ENCODE results near the gene SELENOO. TPM values are rescaled to one million over a fixed set of nuclear protein-coding genes. Genes with fewer than 3 reads are reported as not detected.

The SELENOO gene
- total and polyA plus RNA-seq, 2 of the 13 experiments (the other 11 are each of a cell fraction or from before 2014, with no cell fraction given): 14.4 to 19.0 TPM

DNA sequence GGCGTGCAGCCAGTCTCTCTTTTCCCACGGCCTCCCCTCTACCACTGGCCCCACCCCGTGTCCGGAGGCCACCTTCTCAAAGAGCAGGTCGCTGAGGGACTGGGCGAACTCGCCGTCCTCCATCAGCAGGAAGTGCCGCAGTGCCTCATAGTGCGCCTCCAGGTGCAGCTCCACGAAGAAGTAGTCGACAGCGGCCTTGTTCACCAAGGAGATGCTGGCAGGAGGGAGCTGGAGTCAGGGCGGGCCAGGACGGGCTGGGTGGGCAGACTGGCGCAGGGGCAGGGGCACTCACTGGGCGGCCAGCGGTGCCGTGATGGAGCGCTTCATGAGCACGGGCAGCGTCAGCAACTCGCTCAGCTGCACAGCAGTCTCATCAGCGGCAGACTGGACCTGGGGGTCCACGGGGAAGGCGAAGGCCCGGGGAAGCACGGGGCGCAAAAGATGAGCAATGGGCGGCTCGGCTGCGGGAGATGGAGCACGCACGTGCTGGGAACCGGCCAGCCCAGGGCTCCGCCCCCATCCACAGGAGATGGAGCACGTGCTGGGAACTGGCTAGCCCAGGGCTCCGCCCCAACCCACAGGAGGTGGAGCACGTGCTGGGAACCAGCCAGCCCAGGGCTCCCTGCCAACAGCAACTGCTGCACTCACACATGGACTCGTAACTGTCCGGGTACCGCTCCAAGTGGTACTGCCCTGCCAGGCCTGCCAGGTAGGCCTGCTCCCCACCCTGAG lies 18.4 kb downstream of the SELENOO start:
- in situ Hi-C loops (cut with HindIII; ENCODE audit: extremely low pct_ligation_motif_present, low pct_unique_long_range_greater_than_20kb): no loop called here
- Histone ChIP-seq H3K79me2 (ENCODE audit: insufficient read depth, low read length) (peaks cover 4% of the 10 kb centered on the region), H3K9ac (ENCODE audit: insufficient read depth, low read depth, low read length) (no peak overlapping the region), H4K20me1 (ENCODE audit: insufficient read depth, low read length) (peaks cover 5% of the 10 kb centered on the region; the same call in 1 of the 2 replicates), H2AFZ (ENCODE audit: low read length) (no peak overlapping the region), H3K4me1 (ENCODE audit: insufficient read depth, low read length) (no peaks in the 10 kb centered on the region), H3K9me3 (ENCODE audit: low read length) (no peaks in the 10 kb centered on the region), H3K36me3 (replicated peaks in 1 of 2; ENCODE audit: control insufficient read depth in 1 of 2, insufficient read depth in 2 of 2, low read length in 2 of 2) (peaks cover 24 to 73% of the 10 kb centered on the region in 2 experiments; a peak in 4 of 5 replicates), H3K27me3 (ENCODE audit: control insufficient read depth in 1 of 2, insufficient read depth in 2 of 2, low read length in 2 of 2) (no peaks in the 10 kb centered on the region), H3K4me2 (ENCODE audit: low read depth, low read length) (no peak overlapping the region), H3K4me3 (replicated peaks in 1 of 3; ENCODE audit: insufficient read depth in 1 of 3, low read depth in 2 of 3, low read length in 3 of 3) (no peak overlapping the region), H3K27ac (ENCODE audit: extremely low read length, insufficient read depth, low read length) (no peak overlapping the region)
- ChIA-PET CTCF (ENCODE audit: low intra/inter-chr PET ratio, low total read pairs) (no interaction called here), POLR2A (interaction anchor here (1.3 kb wide), 1 partner anchor 31 kb away, joined by 3 read pairs; the partner anchor contains the start of gene HDAC10)
- no TSS peak for BruUV-seq (replicated peaks)
- DNase-seq (ENCODE audit: low spot score) (peak; percentile 32), ATAC-seq (peak; percentile 19), FAIRE-seq (no peak)
- intact Hi-C loops (cut with micrococcal nuclease; ENCODE audit: unreplicated experiment): no loop called here
- WGBS (ENCODE audit: low lambda C conversion rate): 91% methylated on average over 29 of the region's 42 CpGs
- TF ChIP-seq NR2F1 (CRISPR knock-in tag; IDR thresholded peaks at IDR 0.05): no peak
- TF ChIP-seq, protein P1, sequence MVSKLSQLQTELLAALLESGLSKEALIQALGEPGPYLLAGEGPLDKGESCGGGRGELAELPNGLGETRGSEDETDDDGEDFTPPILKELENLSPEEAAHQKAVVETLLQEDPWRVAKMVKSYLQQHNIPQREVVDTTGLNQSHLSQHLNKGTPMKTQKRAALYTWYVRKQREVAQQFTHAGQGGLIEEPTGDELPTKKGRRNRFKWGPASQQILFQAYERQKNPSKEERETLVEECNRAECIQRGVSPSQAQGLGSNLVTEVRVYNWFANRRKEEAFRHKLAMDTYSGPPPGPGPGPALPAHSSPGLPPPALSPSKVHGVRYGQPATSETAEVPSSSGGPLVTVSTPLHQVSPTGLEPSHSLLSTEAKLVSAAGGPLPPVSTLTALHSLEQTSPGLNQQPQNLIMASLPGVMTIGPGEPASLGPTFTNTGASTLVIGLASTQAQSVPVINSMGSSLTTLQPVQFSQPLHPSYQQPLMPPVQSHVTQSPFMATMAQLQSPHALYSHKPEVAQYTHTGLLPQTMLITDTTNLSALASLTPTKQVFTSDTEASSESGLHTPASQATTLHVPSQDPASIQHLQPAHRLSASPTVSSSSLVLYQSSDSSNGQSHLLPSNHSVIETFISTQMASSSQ (IDR thresholded peaks at IDR 0.05; ENCODE audit: low read depth): no peak
- TF ChIP-seq, protein P1 (CRISPR knock-in tag; IDR thresholded peaks at IDR 0.05; ENCODE audit: borderline replicate concordance): 0 out of 2 replicates have a peak, but pooled peaks have one; percentile 15
- no peak for TF ChIP-seq ZNF333 (CRISPR knock-in tag; IDR thresholded peaks at IDR 0.05; ENCODE audit: borderline replicate concordance)
- TF ChIP-seq, protein P2, sequence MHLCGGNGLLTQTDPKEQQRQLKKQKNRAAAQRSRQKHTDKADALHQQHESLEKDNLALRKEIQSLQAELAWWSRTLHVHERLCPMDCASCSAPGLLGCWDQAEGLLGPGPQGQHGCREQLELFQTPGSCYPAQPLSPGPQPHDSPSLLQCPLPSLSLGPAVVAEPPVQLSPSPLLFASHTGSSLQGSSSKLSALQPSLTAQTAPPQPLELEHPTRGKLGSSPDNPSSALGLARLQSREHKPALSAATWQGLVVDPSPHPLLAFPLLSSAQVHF (CRISPR knock-in tag; IDR thresholded peaks at IDR 0.05): no peak
- TF ChIP-seq, protein P3, sequence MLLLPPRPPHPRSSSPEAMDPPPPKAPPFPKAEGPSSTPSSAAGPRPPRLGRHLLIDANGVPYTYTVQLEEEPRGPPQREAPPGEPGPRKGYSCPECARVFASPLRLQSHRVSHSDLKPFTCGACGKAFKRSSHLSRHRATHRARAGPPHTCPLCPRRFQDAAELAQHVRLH (CRISPR knock-in tag; IDR thresholded peaks at IDR 0.05; ENCODE audit: borderline replicate concordance, low read depth): no peak
- TF ChIP-seq, protein P4, sequence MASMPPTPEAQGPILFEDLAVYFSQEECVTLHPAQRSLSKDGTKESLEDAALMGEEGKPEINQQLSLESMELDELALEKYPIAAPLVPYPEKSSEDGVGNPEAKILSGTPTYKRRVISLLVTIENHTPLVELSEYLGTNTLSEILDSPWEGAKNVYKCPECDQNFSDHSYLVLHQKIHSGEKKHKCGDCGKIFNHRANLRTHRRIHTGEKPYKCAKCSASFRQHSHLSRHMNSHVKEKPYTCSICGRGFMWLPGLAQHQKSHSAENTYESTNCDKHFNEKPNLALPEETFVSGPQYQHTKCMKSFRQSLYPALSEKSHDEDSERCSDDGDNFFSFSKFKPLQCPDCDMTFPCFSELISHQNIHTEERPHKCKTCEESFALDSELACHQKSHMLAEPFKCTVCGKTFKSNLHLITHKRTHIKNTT (CRISPR knock-in tag; IDR thresholded peaks at IDR 0.05): no peak
- peak; percentile 38 for TF ChIP-seq RBFOX2 (IDR thresholded peaks at IDR 0.05; ENCODE audit: low read depth, low read length)
- no peak for TF ChIP-seq ZFP36L1 (CRISPR knock-in tag; IDR thresholded peaks at IDR 0.05)
- TF ChIP-seq AKAP8 (CRISPR knock-in tag; IDR thresholded peaks at IDR 0.05): peak; percentile 11; the same call in 1 of the 2 replicates
- TF ChIP-seq, protein P5, sequence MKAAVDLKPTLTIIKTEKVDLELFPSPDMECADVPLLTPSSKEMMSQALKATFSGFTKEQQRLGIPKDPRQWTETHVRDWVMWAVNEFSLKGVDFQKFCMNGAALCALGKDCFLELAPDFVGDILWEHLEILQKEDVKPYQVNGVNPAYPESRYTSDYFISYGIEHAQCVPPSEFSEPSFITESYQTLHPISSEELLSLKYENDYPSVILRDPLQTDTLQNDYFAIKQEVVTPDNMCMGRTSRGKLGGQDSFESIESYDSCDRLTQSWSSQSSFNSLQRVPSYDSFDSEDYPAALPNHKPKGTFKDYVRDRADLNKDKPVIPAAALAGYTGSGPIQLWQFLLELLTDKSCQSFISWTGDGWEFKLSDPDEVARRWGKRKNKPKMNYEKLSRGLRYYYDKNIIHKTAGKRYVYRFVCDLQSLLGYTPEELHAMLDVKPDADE (CRISPR knock-in tag; IDR thresholded peaks at IDR 0.05): no peak
- no peak for TF ChIP-seq ISX (CRISPR knock-in tag; conservative IDR thresholded peaks at IDR 0.05)

Data from HepG2 (cell line).